ENCODE data around the gene SIGLEC12.
"Not testable (repeated sequence)": the region's sequence is repeated elsewhere in the genome, so short reads cannot be mapped to it uniquely, and the experiment has no call there.

SIGLEC12 gene

DNA sequence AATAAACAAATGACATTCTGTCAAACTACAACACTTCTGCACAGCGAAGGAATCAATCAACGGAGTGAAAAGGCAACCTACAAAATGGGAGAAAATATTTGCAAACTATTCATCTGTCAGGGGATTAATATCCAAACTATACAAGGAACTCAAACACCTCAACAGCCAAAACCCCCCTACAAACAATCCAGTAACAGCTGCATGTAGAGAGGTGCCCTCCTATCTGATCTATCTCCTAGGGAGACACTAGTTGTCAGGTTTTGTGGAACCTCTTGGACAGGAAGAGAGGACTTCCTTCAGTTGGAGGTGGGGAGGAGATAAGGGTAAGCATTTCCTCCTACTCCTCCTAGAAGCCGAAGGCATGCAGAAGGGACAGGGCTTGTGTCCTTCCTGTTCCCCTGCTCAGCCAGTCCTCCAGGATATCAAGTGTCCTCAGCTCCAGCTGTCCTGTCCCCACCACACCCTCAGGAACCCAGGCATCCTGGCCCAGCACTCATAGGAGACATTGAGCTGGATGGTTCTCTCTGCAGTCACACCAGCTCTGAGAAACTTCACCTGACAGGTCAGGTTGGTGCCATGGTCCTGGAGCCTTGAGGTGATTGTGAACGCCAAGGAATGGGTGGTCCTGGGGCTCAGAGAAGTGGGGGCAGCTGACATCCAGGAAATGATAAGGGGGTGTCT is 33.6 kb downstream of the SIGLEC12 start:
- Mint-ChIP-seq H3K4me3 (peak overlapping the region; percentile 60), H3K27ac (peak overlapping the region; percentile 75), H3K27me3 (ENCODE audit: low read depth) (no peaks in the 10 kb centered on the region), H3K36me3 (ENCODE audit: low read depth) (no peaks in the 10 kb centered on the region), H3K9me3 (no peaks in the 10 kb centered on the region), H3K4me1 (ENCODE audit: low read depth) (peaks cover 58% of the 10 kb centered on the region)
- DNase-seq (ENCODE audit: low spot score): no peak

DNA sequence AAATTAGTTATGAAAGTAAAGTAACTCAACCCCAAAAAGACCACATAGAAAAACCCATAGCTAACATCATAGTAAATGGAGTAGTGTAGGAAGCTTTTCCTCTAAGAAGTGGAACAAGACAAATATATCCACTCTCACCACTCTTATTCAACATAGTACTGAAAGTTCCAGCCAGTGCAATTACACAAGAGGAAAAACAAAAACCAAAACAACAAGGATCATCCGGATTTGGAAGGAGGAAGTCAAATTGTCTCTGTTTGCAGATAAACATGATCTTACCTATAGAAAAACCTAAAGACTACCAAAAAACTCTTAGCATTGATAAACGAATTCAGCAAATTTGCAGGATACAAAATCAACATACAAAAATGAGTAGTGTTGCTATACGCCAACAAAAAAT is 34.9 kb downstream of the SIGLEC12 start:
- DNase-seq (ENCODE audit: low spot score): no peak

DNA sequence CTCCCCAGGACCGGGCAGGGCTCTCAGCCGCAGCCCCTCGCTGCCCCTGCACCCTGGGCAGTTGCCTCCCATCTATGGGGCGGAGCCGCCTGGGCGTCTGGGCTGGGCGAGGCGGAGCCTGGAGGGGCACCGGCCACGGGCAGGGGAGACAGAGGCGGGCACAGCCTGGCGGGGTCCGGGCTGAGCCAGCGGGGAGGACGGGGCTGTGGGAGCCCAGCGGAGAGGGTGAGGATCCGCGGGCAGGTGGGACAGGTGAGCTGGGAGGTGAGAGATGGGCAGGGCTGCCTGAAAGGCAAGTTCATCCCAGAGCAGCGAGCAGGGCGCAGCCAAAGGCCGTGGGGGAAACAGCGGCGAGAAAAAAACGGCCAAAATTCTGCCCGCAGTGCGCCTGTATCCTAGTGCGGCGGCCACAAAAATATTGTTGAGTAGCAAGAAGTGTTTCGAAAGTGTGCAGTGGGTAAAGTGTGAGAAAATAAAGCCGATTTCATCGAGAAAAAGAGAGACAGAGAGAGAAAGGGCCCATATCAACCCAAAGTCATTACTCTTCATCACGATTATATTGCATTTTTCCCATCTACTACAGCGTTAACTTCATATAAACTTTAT is 37.5 kb downstream of the SIGLEC12 start:
- not testable (repeated sequence) for DNase-seq (ENCODE audit: low spot score); H3K27ac Mint-ChIP-seq; H3K36me3 Mint-ChIP-seq (ENCODE audit: low read depth); H3K27me3 Mint-ChIP-seq (ENCODE audit: low read depth); H3K9me3 Mint-ChIP-seq
- H3K4me1 Mint-ChIP-seq (ENCODE audit: low read depth): peaks cover 58% of the 10 kb centered on the region
- H3K4me3 Mint-ChIP-seq: peak overlapping the region; percentile 59

More for the DNA sequence above, 34.9 kb downstream of the SIGLEC12 start:
- Mint-ChIP-seq H3K4me3 (no peak overlapping the region), H3K9me3 (no peaks in the 10 kb centered on the region), H3K36me3 (ENCODE audit: low read depth) (no peaks in the 10 kb centered on the region), H3K27ac (no peak overlapping the region), H3K4me1 (ENCODE audit: low read depth) (peaks cover 53% of the 10 kb centered on the region), H3K27me3 (ENCODE audit: low read depth) (no peaks in the 10 kb centered on the region)

DNA sequence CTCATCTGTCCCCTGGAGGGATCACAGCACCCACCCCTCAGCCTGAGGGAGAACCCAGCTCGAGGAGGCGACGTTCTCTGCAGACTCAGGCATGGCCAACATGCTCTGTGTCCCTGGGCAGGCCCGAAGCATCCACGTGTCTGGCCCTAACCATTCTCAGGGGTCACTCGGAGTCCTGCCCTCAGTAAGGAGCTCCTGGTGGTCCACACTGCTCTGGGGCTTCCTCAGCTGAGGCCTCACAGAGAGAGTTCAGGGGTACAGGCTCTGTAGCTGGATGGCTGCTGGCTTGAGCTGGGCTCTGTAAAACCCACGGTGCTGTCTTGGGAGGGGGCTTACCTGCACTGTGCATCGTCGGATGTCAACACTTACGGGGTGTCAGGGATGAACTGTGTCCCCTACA is 38.9 kb downstream of the SIGLEC12 start:
- peaks cover 44% of the 10 kb centered on the region for H3K4me1 Mint-ChIP-seq (ENCODE audit: low read depth)
- no peak overlapping the region for H3K4me3 Mint-ChIP-seq
- no peak for DNase-seq (ENCODE audit: low spot score)
- H3K27ac Mint-ChIP-seq: no peak overlapping the region
- H3K9me3 Mint-ChIP-seq: no peaks in the 10 kb centered on the region
- H3K36me3 Mint-ChIP-seq (ENCODE audit: low read depth): no peaks in the 10 kb centered on the region
- H3K27me3 Mint-ChIP-seq (ENCODE audit: low read depth): no peaks in the 10 kb centered on the region

DNA sequence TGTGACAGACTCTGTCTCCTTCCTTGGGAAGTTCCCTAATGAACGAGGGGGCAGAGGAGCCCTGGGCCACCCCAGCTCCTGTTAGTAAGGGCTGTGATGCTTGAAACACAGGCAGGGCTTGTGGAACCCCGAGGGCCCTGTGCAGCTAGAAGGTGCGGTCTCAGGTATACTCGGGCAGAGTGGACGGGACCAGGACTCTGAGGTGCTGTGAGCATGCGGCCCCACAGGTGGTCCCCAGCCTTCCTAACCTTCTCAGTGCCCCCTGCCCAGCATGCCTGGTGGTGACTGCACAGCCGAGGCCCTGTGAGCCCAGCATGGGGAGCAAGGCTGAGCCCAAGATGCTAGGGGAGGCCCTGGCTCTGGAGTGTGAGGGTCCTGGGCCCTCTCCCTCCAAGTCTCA is 39.3 kb downstream of the SIGLEC12 start:
- Mint-ChIP-seq H3K27ac (no peak overlapping the region), H3K36me3 (ENCODE audit: low read depth) (no peaks in the 10 kb centered on the region), H3K4me1 (ENCODE audit: low read depth) (peaks cover 40% of the 10 kb centered on the region), H3K9me3 (no peaks in the 10 kb centered on the region), H3K4me3 (no peak overlapping the region), H3K27me3 (ENCODE audit: low read depth) (no peaks in the 10 kb centered on the region)
- DNase-seq (ENCODE audit: low spot score): no peak

DNA sequence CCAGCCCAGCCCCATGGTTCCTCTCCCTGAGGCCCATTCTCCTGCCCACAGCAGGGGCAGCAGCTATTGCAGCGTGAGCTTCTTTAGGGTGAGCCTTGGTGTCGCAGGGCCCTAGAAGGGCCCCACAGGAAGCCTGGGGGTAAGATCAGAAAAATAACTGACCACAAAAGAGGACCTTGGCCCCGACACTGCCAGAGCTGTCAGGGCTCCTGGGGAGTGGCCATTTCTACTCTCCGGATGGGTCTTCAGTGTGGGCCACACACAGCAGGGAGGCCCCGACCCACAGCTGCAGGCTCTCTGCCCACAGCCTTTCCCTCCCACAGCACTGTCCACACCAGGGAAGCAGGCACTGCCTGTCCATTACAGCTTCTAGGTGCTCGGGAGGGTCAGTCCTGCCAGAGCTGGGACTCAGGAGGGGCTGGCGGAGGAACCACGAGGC is 39.9 kb downstream of the SIGLEC12 start:
- Mint-ChIP-seq H3K27me3 (ENCODE audit: low read depth) (no peaks in the 10 kb centered on the region), H3K36me3 (ENCODE audit: low read depth) (no peaks in the 10 kb centered on the region), H3K4me1 (ENCODE audit: low read depth) (peaks cover 36% of the 10 kb centered on the region), H3K27ac (no peak overlapping the region), H3K9me3 (no peaks in the 10 kb centered on the region), H3K4me3 (no peak overlapping the region)
- DNase-seq (ENCODE audit: low spot score): no peak

DNA sequence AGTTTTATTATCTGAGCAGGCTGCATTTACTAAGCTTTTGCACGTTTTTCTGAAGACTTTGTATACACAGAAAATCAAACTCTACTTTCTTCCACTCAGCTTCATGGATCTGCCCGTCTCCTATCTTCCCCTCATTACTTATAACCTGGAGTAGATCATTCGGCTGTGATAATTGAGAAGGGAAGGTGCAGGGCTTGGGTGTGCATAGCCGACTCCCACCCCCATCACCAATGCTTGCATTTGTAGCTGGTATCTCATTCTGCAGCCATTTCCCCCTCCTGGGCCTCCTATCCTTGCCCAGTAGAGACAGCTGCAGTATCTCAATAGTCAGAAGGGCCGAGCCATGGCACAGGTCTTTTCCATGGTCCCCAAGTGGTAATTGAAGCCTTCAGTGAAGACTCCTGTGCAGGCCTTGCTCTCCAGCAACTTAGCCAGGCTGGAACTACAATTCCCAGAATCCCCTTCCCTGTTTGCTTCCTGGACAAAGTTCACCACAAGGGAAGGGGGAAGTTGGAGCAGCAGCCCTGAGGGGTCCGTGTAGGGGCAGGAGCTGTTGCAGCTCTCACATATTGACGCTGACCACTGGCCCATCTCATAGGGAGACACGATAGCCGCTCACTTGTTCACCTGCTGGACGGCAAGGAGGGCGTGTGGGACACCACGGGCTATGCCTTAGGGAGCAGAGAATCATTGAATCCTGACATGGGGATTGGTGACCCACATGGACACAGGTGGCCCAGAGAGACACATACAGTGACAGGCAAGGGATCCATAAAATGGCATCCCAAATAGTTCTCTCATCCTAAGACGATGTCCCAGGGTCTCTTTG is 41.2 kb downstream of the SIGLEC12 start:
- no peaks in the 10 kb centered on the region for H3K9me3 Mint-ChIP-seq
- peaks cover 26% of the 10 kb centered on the region for H3K4me1 Mint-ChIP-seq (ENCODE audit: low read depth)
- no peaks in the 10 kb centered on the region for H3K36me3 Mint-ChIP-seq (ENCODE audit: low read depth)
- DNase-seq (ENCODE audit: low spot score): no peak
- H3K27ac Mint-ChIP-seq: no peak overlapping the region
- no peaks in the 10 kb centered on the region for H3K27me3 Mint-ChIP-seq (ENCODE audit: low read depth)
- no peak overlapping the region for H3K4me3 Mint-ChIP-seq

DNA sequence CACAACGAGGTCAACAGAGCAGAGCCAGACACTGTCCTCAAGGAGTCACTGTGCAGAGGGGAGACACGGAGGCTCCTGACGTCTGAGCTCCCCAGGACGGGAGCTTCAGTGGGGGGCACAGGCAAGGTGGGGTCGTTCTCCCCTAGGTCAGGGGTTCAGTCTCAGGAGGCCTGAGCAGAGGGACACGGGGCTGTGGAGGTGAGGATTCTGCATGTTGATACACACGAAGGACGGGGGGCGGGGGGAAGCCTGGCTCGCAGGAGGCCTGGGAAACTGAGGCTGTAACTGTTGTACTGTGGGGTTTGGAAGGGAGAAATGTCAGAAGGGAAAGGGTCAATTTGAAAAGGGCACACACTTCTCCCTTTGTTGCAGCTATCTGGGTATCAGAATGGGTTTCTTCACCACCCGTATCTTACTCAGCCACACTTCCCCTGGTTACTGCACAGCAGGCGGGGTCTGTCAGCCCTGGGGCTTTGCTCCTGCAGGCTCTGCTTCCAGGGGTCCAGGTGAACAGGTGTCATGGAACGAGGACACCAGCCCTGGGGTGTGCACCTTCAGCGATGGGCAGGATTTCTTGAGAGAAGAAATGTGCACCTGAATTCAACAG is 42.6 kb downstream of the SIGLEC12 start:
- Mint-ChIP-seq H3K27ac (no peak overlapping the region), H3K27me3 (ENCODE audit: low read depth) (no peaks in the 10 kb centered on the region), H3K4me1 (ENCODE audit: low read depth) (peaks cover 20% of the 10 kb centered on the region), H3K4me3 (no peak overlapping the region), H3K9me3 (no peaks in the 10 kb centered on the region), H3K36me3 (ENCODE audit: low read depth) (no peaks in the 10 kb centered on the region)
- DNase-seq (ENCODE audit: low spot score): no peak

DNA sequence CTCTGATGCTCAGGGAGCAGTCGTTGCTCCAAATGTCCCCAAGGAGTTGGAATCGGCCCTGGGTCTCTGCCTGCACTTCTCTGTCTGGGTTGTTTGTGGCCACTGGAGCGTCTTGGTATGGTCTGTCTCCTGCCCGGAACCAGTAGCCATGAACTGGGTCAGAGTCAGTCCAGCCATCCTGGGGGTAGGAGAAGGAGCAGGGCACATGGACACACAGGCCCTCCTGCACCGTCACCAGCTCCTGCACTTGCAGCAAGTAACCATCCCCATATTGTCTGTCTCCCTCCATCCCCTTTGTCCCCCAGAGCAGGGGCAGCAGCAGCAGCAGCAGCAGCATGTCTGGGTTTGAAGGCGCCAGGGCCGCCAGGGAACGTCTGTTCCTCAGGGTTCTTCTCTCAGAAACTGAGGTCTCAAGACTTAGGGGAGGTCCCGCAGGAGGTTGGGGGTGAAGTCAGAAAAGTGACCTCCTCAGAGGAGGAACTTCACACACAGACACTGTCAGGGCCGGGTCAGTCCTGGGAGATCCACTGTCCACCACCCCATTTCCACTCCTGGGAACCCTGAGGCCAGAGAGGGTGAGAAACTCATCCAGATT is 43.5 kb downstream of the SIGLEC12 start, which contains the start of gene SIGLEC8:
Gene SIGLEC8, minus strand, starts transcription at position 404 of the 595 bp plus-strand sequence. Its CDS starts 67 bp downstream, at position 337.
- Mint-ChIP-seq H3K36me3 (ENCODE audit: low read depth) (no peaks in the 10 kb centered on the region), H3K27me3 (ENCODE audit: low read depth) (no peaks in the 10 kb centered on the region), H3K9me3 (no peaks in the 10 kb centered on the region), H3K27ac (no peak within 1 kb of the TSS), H3K4me3 (no peak within 1 kb of the TSS), H3K4me1 (ENCODE audit: low read depth) (peaks cover 15% of the 10 kb centered on the region)
- no peak for DNase-seq (ENCODE audit: low spot score)

DNA sequence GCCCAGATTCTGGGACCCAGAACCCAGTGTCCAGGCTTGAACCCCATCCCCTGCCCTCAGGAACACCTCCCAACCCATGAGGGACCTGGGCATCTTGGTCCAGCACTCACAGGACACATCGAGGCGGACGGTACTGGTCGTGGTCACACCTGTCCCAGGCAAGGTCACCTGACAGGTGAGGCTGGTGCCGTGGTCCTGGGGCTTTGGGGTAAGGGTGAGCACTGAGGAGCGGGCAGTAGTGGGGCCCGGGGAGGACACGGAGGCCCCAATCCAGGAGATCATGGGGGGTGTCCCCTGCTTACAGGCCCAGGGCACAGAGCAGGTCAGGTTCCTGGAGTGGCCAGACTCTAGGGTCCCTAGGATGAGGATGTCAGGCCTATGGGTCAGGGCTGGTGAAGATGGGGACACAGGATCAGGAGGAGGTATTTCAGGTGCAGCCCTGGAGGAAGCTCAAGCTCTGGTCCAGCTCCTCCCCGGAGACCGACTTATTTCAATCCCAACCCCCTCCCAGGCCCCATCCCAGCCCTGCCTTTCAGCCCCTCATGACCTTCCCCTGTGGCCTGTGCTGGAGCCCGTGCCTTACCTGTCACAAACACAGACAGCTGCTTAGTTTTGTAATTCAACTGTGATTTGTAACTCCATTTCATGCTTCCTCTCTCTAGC is 44.1 kb downstream of the SIGLEC12 start:
- H3K9me3 Mint-ChIP-seq: no peaks in the 10 kb centered on the region
- H3K27ac Mint-ChIP-seq: no peak overlapping the region
- H3K27me3 Mint-ChIP-seq (ENCODE audit: low read depth): no peaks in the 10 kb centered on the region

DNA sequence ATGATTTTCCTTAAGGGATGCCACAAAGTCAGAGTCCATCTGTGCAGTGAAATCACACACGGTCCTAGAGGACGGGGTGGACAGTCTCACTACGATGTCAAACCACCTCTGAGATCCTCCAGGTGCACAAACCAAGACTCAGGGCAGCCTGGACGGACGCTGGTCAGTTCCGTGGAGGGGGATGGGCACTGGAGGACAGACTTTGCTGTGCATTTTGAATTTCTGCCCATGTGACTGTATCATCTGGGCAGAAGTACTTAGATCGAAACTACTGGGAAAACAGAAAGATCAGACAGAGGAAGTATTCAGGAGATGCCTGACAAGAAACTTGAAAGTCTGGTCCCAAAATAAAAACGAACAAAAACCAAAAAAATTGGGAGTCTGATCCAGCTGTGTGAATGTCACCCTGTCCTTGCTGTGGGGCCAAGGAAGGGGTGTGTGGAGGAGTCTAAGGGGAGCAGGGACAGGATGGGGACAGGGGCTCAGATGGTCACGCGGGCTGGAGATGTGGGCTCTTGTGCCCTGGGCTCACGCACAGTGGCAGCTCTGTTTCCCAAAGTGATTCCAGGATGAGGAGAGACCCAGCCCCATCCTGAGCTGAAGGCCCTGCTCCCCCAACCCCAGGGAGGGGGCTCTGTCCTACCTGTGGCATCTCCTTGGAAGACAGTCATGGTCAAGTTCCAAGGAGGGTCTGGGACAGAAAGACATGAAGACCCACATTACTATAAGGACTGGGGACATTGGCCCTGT is 44.9 kb downstream of the SIGLEC12 start:
- Mint-ChIP-seq H3K4me3 (no peak overlapping the region), H3K27me3 (ENCODE audit: low read depth) (no peaks in the 10 kb centered on the region), H3K27ac (no peak overlapping the region), H3K4me1 (ENCODE audit: low read depth) (peaks cover 11% of the 10 kb centered on the region), H3K9me3 (peaks cover 4% of the 10 kb centered on the region), H3K36me3 (ENCODE audit: low read depth) (no peaks in the 10 kb centered on the region)
- DNase-seq (ENCODE audit: low spot score): no peak

More for the DNA sequence above, 44.1 kb downstream of the SIGLEC12 start:
- no peak overlapping the region for H3K4me3 Mint-ChIP-seq
- DNase-seq (ENCODE audit: low spot score): no peak
- H3K36me3 Mint-ChIP-seq (ENCODE audit: low read depth): no peaks in the 10 kb centered on the region
- H3K4me1 Mint-ChIP-seq (ENCODE audit: low read depth): peaks cover 11% of the 10 kb centered on the region

DNA sequence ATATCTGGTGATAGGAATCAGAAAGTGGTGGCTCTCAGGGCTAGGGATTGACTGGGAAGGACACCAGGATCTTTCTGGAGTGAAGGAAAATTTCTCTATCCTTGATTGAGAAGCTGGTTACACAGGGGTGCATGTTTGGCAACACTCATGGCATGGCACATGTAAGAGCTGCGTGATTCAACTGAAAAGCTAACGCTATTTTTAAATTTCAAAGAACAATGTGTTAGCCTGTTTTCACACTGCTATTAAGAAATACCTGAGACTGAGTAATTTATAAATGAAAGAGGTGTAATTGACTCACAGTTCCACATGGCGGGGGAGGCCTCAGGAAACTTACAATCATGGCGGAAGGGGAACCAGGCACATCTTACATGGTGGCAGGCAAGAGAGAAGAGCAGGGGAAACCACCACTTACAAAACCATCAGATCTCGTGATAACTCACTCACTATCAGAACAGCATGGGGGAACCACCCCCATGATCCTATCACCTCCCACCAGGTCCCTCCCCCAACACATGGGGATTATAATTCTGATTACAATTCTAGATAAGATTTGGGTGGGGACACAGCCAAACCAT is 50.8 kb downstream of the SIGLEC12 start:
- H3K27ac Mint-ChIP-seq: no peak overlapping the region
- peaks cover 10% of the 10 kb centered on the region for H3K36me3 Mint-ChIP-seq (ENCODE audit: low read depth)
- DNase-seq (ENCODE audit: low spot score): peak; percentile 46

More for the DNA sequence above, 50.8 kb downstream of the SIGLEC12 start:
- H3K9me3 Mint-ChIP-seq: peaks cover 16% of the 10 kb centered on the region
- no peak overlapping the region for H3K4me3 Mint-ChIP-seq
- H3K27me3 Mint-ChIP-seq (ENCODE audit: low read depth): no peaks in the 10 kb centered on the region
- peaks cover 30% of the 10 kb centered on the region for H3K4me1 Mint-ChIP-seq (ENCODE audit: low read depth)

Measured in T-helper 2 cell treated with Interferon-gamma antibody and Interleukin-4, amounts not matched to agents 5 μg/mL and 100 μg/mL, for 36 hours (primary cell).